ENCODE results near the gene THRB. TPM values are rescaled to one million over a fixed set of nuclear protein-coding genes. Genes with fewer than 3 reads are reported as not detected.

The THRB gene
- total RNA-seq, 2 donors from 2014 or later = 6.7 to 6.9 TPM

DNA sequence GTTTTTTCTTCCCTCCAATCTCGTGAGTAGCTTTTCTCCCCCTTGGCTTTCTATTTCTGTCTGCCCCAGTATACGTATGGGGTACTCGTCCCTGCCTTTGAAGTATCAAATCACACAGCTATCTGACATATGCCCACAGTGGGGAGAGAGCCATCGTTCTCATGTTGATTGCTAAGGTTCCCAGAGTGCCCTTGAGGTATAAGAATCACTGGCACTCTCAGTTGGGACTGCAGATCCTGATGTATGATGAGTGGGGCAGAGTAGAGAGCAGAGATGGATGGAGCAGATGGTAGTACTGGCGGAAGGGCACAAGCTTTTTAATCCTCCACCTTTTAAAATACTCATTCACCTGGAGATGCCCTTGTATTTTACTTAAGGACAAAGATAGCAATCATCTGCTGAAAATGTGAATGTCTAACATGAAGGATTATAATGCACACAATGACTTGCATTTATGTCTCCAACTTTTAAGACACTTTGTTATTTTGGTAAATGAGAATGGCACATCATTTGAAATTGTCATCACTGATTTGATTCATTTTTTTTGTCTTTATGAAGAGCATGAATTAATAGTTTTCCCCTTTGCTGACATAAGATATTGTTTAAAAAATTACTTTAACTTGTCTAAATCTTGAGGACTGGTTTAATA lies 310.0 kb downstream of the THRB start:
- TF ChIP-seq POLR2A (IDR thresholded peaks at IDR 0.05) = no peak
- TF ChIP-seq, protein P1, sequence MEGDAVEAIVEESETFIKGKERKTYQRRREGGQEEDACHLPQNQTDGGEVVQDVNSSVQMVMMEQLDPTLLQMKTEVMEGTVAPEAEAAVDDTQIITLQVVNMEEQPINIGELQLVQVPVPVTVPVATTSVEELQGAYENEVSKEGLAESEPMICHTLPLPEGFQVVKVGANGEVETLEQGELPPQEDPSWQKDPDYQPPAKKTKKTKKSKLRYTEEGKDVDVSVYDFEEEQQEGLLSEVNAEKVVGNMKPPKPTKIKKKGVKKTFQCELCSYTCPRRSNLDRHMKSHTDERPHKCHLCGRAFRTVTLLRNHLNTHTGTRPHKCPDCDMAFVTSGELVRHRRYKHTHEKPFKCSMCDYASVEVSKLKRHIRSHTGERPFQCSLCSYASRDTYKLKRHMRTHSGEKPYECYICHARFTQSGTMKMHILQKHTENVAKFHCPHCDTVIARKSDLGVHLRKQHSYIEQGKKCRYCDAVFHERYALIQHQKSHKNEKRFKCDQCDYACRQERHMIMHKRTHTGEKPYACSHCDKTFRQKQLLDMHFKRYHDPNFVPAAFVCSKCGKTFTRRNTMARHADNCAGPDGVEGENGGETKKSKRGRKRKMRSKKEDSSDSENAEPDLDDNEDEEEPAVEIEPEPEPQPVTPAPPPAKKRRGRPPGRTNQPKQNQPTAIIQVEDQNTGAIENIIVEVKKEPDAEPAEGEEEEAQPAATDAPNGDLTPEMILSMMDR (IDR thresholded peaks at IDR 0.05) = no peak
- no peaks in the 10 kb centered on the region for H3K36me3 ChIP-seq (replicated peaks in 1 of 2; ENCODE audit: insufficient read depth in 1 of 2, low read depth in 2 of 2)
- intact Hi-C loops (cut with DNase I) = no loop called here
- H3K4me3 ChIP-seq = no peak overlapping the region
- no peak overlapping the region for H3K27ac ChIP-seq
- H3K27me3 ChIP-seq = no peaks in the 10 kb centered on the region
- no peak for ATAC-seq
- DNase-seq = no peak
- H3K9me3 ChIP-seq = no peaks in the 10 kb centered on the region
- WGBS, 2 donors = 67 to 80% methylated on average over 5 of the region's 5 CpGs
- peaks cover 23% of the 10 kb centered on the region for H3K4me1 ChIP-seq

DNA sequence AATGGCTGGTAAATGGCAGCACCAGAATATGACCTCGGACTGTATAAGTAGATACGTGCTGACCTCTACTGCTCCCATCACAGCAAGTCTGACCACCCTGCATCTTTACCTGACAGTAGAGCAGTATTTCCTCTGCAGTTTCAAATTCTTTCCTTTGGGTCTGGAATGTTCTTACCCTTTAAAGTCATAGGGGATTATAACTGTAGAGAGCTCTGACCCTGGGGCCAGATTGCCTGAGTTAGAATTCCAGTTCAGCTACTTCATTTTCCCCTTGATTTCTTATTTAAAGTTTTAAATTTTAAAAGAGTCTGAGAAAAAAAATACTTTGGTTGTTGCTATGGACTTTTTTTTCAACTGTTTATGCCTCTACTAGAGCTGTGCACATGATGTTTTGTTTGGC lies 311.9 kb downstream of the THRB start:
- no peak for ATAC-seq
- Histone ChIP-seq H3K4me3 (no peak overlapping the region), H3K27me3 (no peaks in the 10 kb centered on the region), H3K27ac (no peak overlapping the region), H3K4me1 (peaks cover 23% of the 10 kb centered on the region), H3K36me3 (replicated peaks in 1 of 2; ENCODE audit: insufficient read depth in 1 of 2, low read depth in 2 of 2) (no peaks in the 10 kb centered on the region), H3K9me3 (no peaks in the 10 kb centered on the region)
- TF ChIP-seq, protein P1 (IDR thresholded peaks at IDR 0.05) = no peak
- TF ChIP-seq POLR2A (IDR thresholded peaks at IDR 0.05) = no peak
- DNase-seq = no peak
- intact Hi-C loops (cut with DNase I) = no loop called here
- WGBS, 2 donors = 89 to 97% methylated on average over 2 of the region's 2 CpGs

DNA sequence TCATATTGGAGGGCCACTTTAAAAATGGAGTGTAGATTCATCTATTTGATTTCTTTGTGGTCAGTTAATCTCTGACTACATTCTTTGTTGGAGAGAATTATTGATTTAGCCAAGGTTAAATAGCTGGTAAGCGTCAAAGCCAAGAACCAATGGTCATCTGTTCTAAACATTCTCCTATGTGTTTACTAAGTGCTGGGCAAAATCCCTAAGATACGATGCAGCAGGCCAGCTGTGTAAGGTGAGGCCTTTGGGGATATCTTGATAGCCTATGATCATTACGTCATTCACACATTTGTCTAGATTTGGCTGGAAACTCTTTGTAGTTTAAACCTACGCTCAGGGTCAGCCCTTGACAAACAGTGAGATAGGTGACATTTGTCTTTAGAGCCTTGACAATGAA lies 313.4 kb downstream of the THRB start:
- Histone ChIP-seq H3K27me3 (no peaks in the 10 kb centered on the region), H3K4me1 (peaks cover 23% of the 10 kb centered on the region), H3K4me3 (no peak overlapping the region), H3K27ac (peak overlapping the region in 2 of 4 donors; percentile 33 to 58), H3K9me3 (no peaks in the 10 kb centered on the region), H3K36me3 (replicated peaks in 1 of 2; ENCODE audit: insufficient read depth in 1 of 2, low read depth in 2 of 2) (no peaks in the 10 kb centered on the region)
- peak in 3 of 4 donors; percentile 25 to 64 (median 27) for DNase-seq
- intact Hi-C loops (cut with DNase I) = no loop called here
- ATAC-seq = peak; percentile 87
- WGBS, 2 donors = 15 to 26% methylated on average over 4 of the region's 4 CpGs
- no peak for TF ChIP-seq POLR2A (IDR thresholded peaks at IDR 0.05)
- TF ChIP-seq, protein P1 (IDR thresholded peaks at IDR 0.05) = no peak

DNA sequence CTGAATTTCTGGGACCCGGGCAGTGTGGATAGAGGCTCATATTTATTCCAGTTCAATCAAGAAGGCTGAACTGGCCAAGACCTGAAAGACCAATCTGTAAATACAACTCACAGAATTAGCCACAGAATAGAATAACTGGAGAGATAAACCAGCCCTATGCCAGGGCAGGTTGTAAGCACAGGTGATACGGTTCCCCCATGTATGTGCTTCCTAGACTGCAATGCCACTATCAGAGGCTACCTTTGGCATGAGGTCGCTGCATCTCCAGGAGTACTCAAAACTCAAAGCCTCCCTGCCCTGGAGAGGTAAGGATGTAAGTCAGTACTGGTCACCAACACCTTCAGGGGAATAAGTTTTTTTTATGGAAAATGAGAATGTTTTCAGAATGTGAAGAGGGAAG lies 314.0 kb downstream of the THRB start:
- intact Hi-C loops (cut with DNase I) = no loop called here
- ATAC-seq = no peak

More for the DNA sequence above, 314.0 kb downstream of the THRB start:
- no peak for TF ChIP-seq POLR2A (IDR thresholded peaks at IDR 0.05)
- TF ChIP-seq, protein P1 (IDR thresholded peaks at IDR 0.05) = no peak
- Histone ChIP-seq H3K4me3 (no peak overlapping the region), H3K27ac (peak overlapping the region in 1 of 4 donors; percentile 58), H3K36me3 (replicated peaks in 1 of 2; ENCODE audit: insufficient read depth in 1 of 2, low read depth in 2 of 2) (no peaks in the 10 kb centered on the region), H3K4me1 (peaks cover 23% of the 10 kb centered on the region), H3K27me3 (no peaks in the 10 kb centered on the region), H3K9me3 (no peaks in the 10 kb centered on the region)
- DNase-seq = no peak
- WGBS, 2 donors = 51% methylated on average over 2 to 3 of the region's 3 CpGs
